Prostate gland (tissue), 2 donors: Measurements from ENCODE around the gene ALDH1L2. TPM values are rescaled to one million over a fixed set of nuclear protein-coding genes. Genes with fewer than 3 reads are reported as not detected.

Experiments used
- DNase-seq: peaks from one replicate; pipeline ENCODE4 v3.0.0-alpha.2; 2019; ENCODE audit warnings: low spot score
- H3K27ac ChIP-seq, 2 donors: fragments of 200-600 bp; sonication (generic); 2 replicates each; pipeline ENCODE4 v1.5.1; 2017 to 2019
- H3K27me3 ChIP-seq: fragments of 200-600 bp; sonication (generic); replicated peaks from 2 replicates; pipeline ENCODE4 v1.5.1; 2019; ENCODE audit not compliant: insufficient read depth
- H3K36me3 ChIP-seq, 2 donors: fragments of 200-600 bp; sonication (generic); 1 replicate in 1 of 2; 2 replicates in 1 of 2; pipeline versions ENCODE4 v1.5.1 to v1.8.1; 2017 to 2019
- H3K4me1 ChIP-seq: fragments of 200-600 bp; sonication (generic); replicated peaks from 2 replicates; pipeline ENCODE4 v1.5.1; 2019
- H3K4me3 ChIP-seq, 2 donors: fragments of 200-600 bp; sonication (generic); 2 replicates each; pipeline ENCODE4 v1.5.1; 2017 to 2019
- H3K9me3 ChIP-seq: fragments of 200-600 bp; sonication (generic); 2 replicates; pipeline ENCODE4 v1.5.1; 2017
- CTCF ChIP-seq, 4 experiments: fragments of 200-600 bp in 2 of 4; fragments of 450-650 bp in 2 of 4; sonication (generic) in 2 of 4; IDR thresholded peaks; 1 replicate in 3 of 4; 2 replicates in 1 of 4; pipeline ENCODE4 v1.5.1; 2016 to 2019; ENCODE audit warnings: antibody characterized with exemption in 4 of 4, mild to moderate bottlenecking in 2 of 4, moderate library complexity in 2 of 4
- POLR2A ChIP-seq: fragments of 450-650 bp; IDR thresholded peaks from one replicate; pipeline ENCODE4 v1.6.1; 2016; ENCODE audit warnings: antibody characterized with exemption, mild to moderate bottlenecking
- POLR2AphosphoS5 ChIP-seq: sonication (generic); formaldehyde crosslinking; IDR thresholded peaks from one replicate; pipeline ENCODE4 v1.6.1; 2017; ENCODE audit warnings: antibody characterized with exemption
- WGBS: methylation state at CpG from one replicate; pipeline ENCODE4 v1.1.5; 2018; 5-methylcytosine and 5-hydroxymethylcytosine counted together
- intact Hi-C: fragments of 100-400 bp; cut with DNase I; formaldehyde crosslinking; loops from one replicate; pipeline ENCODE4 v1.14.2; 2022
- total RNA-seq, 2 donors: library from RNA; depleted of rRNA; stranded (reverse); fragments of >200 nt; gene quantifications; one replicate each; pipeline ENCODE4 v1.1.0, GENCODE V29; 2016

The ALDH1L2 gene
- total RNA-seq, 2 donors from 2014 or later: 2.6 to 5.3 TPM

GRCh38 chr12:105092336-105092735 lies 8.1 kb upstream of the ALDH1L2 start:
- H3K27me3 ChIP-seq: no peaks in the 10 kb centered on the region
- DNase-seq: peak; percentile 60
- no peaks in the 10 kb centered on the region for H3K36me3 ChIP-seq
- TF ChIP-seq CTCF (IDR thresholded peaks at IDR 0.05) (peak in 2 of 4 experiments; percentile 25 to 38), POLR2A (peak; percentile 21), POLR2AphosphoS5 (peak; percentile 45)
- no peaks in the 10 kb centered on the region for H3K9me3 ChIP-seq
- H3K27ac ChIP-seq: peak overlapping the region; percentile 8 to 23
- no peaks in the 10 kb centered on the region for H3K4me1 ChIP-seq
- WGBS: 21% methylated on average over 13 of the region's 13 CpGs
- peak overlapping the region in 1 of 2 donors; percentile 28 for H3K4me3 ChIP-seq
- intact Hi-C loops: no loop called here

DNA sequence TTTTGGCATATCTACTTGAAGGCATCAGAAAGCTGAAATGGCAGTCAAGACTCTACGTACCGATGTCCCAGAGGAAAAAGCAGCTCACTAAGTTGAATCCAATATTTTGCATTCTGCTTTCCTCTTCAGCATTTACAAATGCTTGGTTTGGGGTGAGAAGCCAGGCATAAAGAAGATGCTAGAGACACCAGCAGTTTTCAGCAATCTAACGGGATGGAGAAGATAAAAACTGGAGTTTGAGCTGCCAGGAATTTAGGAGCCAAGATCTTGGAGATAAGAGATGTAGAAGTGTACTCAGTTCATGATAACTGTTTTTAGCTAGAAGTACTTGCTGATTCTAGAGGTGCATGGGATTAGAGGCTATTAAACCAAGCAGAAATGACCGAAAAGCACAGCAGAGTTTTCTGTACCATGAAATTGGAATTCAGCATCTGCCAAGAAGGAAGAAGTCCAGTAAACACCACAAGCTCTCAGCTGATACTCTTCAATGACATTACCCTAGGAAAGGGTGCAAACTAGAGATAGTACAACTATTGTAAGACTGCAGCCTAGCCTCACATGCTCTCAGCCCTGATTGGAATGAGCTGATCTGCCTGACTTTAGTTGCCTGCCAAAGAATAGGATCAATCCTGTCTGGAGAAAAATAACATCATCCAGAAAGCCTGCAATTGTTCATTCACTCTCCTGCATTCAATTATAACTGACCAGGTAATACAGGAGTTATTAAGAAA lies 7.4 kb upstream of the ALDH1L2 start:
- no peak for TF ChIP-seq CTCF (IDR thresholded peaks at IDR 0.05)
- no peak for TF ChIP-seq POLR2A
- TF ChIP-seq POLR2AphosphoS5: no peak
- H3K27me3 ChIP-seq: no peaks in the 10 kb centered on the region
- intact Hi-C loops: no loop called here
- H3K4me3 ChIP-seq: peak overlapping the region in 1 of 2 donors; percentile 28
- no peak for DNase-seq
- 38% methylated on average over 4 of the region's 4 CpGs for WGBS
- H3K4me1 ChIP-seq: no peaks in the 10 kb centered on the region
- H3K27ac ChIP-seq: peak overlapping the region; percentile 8 to 23
- H3K36me3 ChIP-seq: no peaks in the 10 kb centered on the region
- H3K9me3 ChIP-seq: no peaks in the 10 kb centered on the region

- H3K27ac ChIP-seq: no peak overlapping the region
- no peak overlapping the region for H3K4me3 ChIP-seq
- no peaks in the 10 kb centered on the region for H3K9me3 ChIP-seq
- H3K36me3 ChIP-seq: no peaks in the 10 kb centered on the region
- no peak for TF ChIP-seq POLR2AphosphoS5
- no peak for TF ChIP-seq CTCF (IDR thresholded peaks at IDR 0.05)
- no peak for TF ChIP-seq POLR2A
- H3K27me3 ChIP-seq: no peaks in the 10 kb centered on the region
- no peak for DNase-seq
- intact Hi-C loops: no loop called here
- no peaks in the 10 kb centered on the region for H3K4me1 ChIP-seq
- 87% methylated on average over 6 of the region's 6 CpGs for WGBS
These were observed 6.1 kb upstream of the ALDH1L2 start for GRCh38 chr12:105090361-105090760.

DNA sequence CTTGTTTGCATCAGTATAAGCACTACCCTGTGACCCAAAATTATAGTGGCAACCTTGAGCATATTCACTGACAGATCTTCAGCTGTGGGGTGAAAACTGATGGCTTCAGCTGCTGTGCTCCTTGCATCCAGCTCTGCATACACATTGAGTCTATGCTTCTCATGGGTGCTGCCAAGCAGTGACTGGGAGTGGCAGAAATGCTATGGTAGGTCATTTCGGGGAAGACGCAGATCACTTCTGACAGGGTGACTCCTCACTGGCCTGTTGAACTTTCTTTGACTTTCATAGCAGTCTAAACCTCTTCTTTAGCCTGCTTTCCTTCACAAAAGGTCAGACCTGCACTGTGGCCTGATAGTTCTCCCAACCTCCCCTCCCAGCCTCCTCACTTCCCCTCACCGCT lies 5.6 kb upstream of the ALDH1L2 start:
- intact Hi-C loops: no loop called here
- no peaks in the 10 kb centered on the region for H3K4me1 ChIP-seq
- H3K9me3 ChIP-seq: no peaks in the 10 kb centered on the region
- no peak overlapping the region for H3K27ac ChIP-seq
- no peak overlapping the region for H3K4me3 ChIP-seq
- TF ChIP-seq CTCF (IDR thresholded peaks at IDR 0.05) (no peak), POLR2AphosphoS5 (no peak), POLR2A (no peak)
- 97% methylated on average over 3 of the region's 3 CpGs for WGBS
- H3K27me3 ChIP-seq: no peaks in the 10 kb centered on the region
- DNase-seq: no peak
- no peaks in the 10 kb centered on the region for H3K36me3 ChIP-seq

- 81% methylated on average over 6 of the region's 6 CpGs for WGBS
- intact Hi-C loops: no loop called here
- no peak for TF ChIP-seq CTCF (IDR thresholded peaks at IDR 0.05)
- TF ChIP-seq POLR2A: no peak
- TF ChIP-seq POLR2AphosphoS5: no peak
These were observed 1.2 kb upstream of the ALDH1L2 start for GRCh38 chr12:105085501-105085900.

More at GRCh38 chr12:105085501-105085900, 1.2 kb upstream of the ALDH1L2 start:
- H3K27ac ChIP-seq: no peak overlapping the region
- H3K9me3 ChIP-seq: no peaks in the 10 kb centered on the region
- no peaks in the 10 kb centered on the region for H3K27me3 ChIP-seq
- no peak for DNase-seq
- H3K36me3 ChIP-seq: no peaks in the 10 kb centered on the region
- no peak overlapping the region for H3K4me3 ChIP-seq
- H3K4me1 ChIP-seq: no peaks in the 10 kb centered on the region
